ENCODE measurements around the gene RAB44.

Gene RAB44

GRCh38 chr6:36692220-36692619 is 5.4 kb upstream of the RAB44 start:
- peaks cover 7% of the 10 kb centered on the region for H3K27me3 Mint-ChIP-seq (ENCODE audit: low read depth, poor library complexity)
- H3K4me1 Mint-ChIP-seq: peaks cover 21% of the 10 kb centered on the region
- DNase-seq: no peak
- TF ChIP-seq CTCF (IDR thresholded peaks at IDR 0.05): no peak
- no peak overlapping the region for H3K27ac Mint-ChIP-seq
- peaks cover 4% of the 10 kb centered on the region for H3K36me3 Mint-ChIP-seq (ENCODE audit: low read depth)
- H3K4me3 Mint-ChIP-seq: no peak overlapping the region
- peaks cover 13% of the 10 kb centered on the region for H3K9me3 Mint-ChIP-seq

- no peak for TF ChIP-seq CTCF (IDR thresholded peaks at IDR 0.05)
- Mint-ChIP-seq H3K9me3 (peaks cover 15% of the 10 kb centered on the region), H3K4me3 (no peak overlapping the region), H3K4me1 (peaks cover 21% of the 10 kb centered on the region), H3K27me3 (ENCODE audit: low read depth, poor library complexity) (peaks cover 11% of the 10 kb centered on the region), H3K36me3 (ENCODE audit: low read depth) (no peaks in the 10 kb centered on the region), H3K27ac (no peak overlapping the region)
- DNase-seq: no peak
These were observed 4.5 kb upstream of the RAB44 start for GRCh38 chr6:36692861-36693702.

DNA sequence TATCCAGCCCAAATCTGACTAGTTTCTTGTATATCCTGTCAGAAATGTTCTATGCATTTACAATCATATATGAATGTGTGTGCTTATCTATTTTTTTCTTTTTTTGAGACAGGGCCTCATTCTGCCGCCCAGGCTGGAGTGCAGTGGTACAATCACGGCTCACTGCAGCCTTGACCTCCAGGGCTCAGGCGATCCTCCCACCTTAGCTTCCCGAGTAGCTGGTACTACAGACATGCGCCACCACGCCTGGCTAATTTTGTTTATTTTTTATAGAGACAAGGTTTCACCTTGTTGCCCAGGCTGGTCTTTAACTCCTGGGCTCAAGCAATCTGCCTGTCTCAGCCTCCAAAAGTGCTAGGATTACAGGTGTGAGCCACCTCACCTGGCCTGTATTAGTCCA is 3.0 kb upstream of the RAB44 start:
- peaks cover 15% of the 10 kb centered on the region for H3K9me3 Mint-ChIP-seq
- H3K27me3 Mint-ChIP-seq (ENCODE audit: low read depth, poor library complexity): peaks cover 17% of the 10 kb centered on the region
- peaks cover 27% of the 10 kb centered on the region for H3K4me1 Mint-ChIP-seq
- DNase-seq: no peak
- H3K4me3 Mint-ChIP-seq: no peak overlapping the region
- no peak for TF ChIP-seq CTCF (IDR thresholded peaks at IDR 0.05)
- H3K27ac Mint-ChIP-seq: peak overlapping the region; percentile 11
- H3K36me3 Mint-ChIP-seq (ENCODE audit: low read depth): no peaks in the 10 kb centered on the region

DNA sequence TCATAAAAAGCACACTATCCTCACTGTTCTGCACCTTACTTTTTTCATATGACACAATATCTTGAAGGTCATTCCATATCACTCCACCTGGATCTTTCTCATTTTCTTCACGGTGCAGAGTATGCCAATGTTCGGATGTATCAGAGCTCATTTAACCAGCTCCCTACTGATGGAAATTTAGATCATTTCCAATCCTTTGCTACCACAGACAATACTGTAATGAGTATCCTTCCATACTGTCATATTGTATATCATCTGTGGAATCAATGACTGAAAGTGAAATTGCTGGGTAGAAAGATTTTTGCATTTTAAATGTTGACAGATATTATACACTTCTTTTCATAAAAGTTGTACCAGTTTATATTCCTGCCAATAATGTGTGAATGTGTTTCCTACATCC is 2.2 kb upstream of the RAB44 start:
- Mint-ChIP-seq H3K27me3 (ENCODE audit: low read depth, poor library complexity) (peaks cover 17% of the 10 kb centered on the region), H3K27ac (no peak overlapping the region), H3K9me3 (peaks cover 15% of the 10 kb centered on the region), H3K36me3 (ENCODE audit: low read depth) (no peaks in the 10 kb centered on the region), H3K4me3 (no peak overlapping the region), H3K4me1 (peaks cover 27% of the 10 kb centered on the region)
- no peak for DNase-seq
- TF ChIP-seq CTCF (IDR thresholded peaks at IDR 0.05): no peak

DNA sequence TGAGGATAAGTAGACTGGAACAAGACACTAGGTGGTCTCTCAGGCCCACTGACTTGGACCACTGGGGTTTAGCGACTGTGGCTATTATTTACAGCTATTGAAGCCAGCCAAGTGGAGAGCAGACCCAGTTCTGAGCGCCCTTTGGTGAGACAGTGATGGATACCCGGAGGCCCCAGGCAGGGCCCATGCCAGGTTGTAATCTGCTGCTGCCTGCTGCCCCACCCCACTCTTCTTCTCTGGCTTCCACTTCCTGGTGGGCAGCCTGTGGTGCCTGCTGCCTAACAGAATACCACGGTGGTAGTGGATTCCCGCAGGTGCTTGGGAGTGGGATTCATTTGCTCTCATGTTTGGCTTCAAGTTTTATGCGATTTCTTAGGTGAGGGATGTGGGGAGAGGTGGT is 570 bp downstream of the RAB44 start:
- no peak for DNase-seq
- Mint-ChIP-seq H3K36me3 (ENCODE audit: low read depth) (no peaks in the 10 kb centered on the region), H3K4me3 (no peak overlapping the region), H3K27me3 (ENCODE audit: low read depth, poor library complexity) (peaks cover 17% of the 10 kb centered on the region), H3K4me1 (peaks cover 40% of the 10 kb centered on the region), H3K27ac (no peak overlapping the region), H3K9me3 (peaks cover 6% of the 10 kb centered on the region)
- TF ChIP-seq CTCF (IDR thresholded peaks at IDR 0.05): no peak

GRCh38 chr6:36698871-36699271 is 1.2 kb downstream of the RAB44 start:
- Mint-ChIP-seq H3K4me3 (no peak overlapping the region), H3K9me3 (peaks cover 6% of the 10 kb centered on the region), H3K27ac (no peak overlapping the region), H3K36me3 (ENCODE audit: low read depth) (no peaks in the 10 kb centered on the region), H3K27me3 (ENCODE audit: low read depth, poor library complexity) (peaks cover 18% of the 10 kb centered on the region), H3K4me1 (peaks cover 38% of the 10 kb centered on the region)
- no peak for TF ChIP-seq CTCF (IDR thresholded peaks at IDR 0.05)
- DNase-seq: no peak
